ENCODE data around the gene PDCD1. TPM values are rescaled to one million over a fixed set of nuclear protein-coding genes. Genes with fewer than 3 reads are reported as not detected.
A peak's percentile ranks its signal among the peaks of the same experiment; 100 is the strongest.

PDCD1 gene
- total and polyA plus RNA-seq, 2 of the 13 experiments (the other 11 are each of a cell fraction or from before 2014, with no cell fraction given): 0.04 TPM; not detected in 1

DNA sequence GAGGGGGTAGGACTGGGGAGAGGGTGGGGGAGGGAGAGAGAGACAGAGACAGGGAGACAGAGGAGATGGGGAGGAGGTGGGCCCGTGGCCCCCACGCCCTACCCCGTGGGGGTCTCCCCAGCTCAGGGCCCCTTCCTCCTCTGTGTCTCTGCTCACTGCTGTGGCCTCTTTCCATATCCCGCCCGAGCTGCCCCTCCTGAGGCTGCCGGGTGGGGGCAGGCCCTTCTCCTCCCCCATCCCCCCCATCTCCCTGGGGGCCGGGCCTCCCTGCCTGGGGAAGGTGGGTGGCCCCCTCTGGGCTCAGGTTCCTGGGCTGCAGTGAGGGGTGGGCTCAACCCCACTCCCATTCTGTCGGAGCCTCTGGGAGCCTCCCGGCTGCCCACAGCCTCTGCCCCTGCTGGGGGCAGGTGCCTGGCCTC, 332 bp upstream of the PDCD1 start:
- Histone ChIP-seq H2AFZ (ENCODE audit: low read length) (no peak overlapping the region), H3K27me3 (ENCODE audit: control insufficient read depth in 1 of 2, insufficient read depth in 2 of 2, low read length in 2 of 2) (peaks cover 21 to 85% of the 10 kb centered on the region in 2 experiments), H3K4me1 (ENCODE audit: insufficient read depth, low read length) (peaks cover 14% of the 10 kb centered on the region), H3K4me2 (ENCODE audit: low read depth, low read length) (peak overlapping the region; percentile 30), H3K4me3 (replicated peaks in 1 of 3; ENCODE audit: insufficient read depth in 1 of 3, low read depth in 2 of 3, low read length in 3 of 3) (peak overlapping the region in 1 of 3 experiments; percentile 14; a peak in 1 of 6 replicates), H3K27ac (ENCODE audit: extremely low read length, insufficient read depth, low read length) (no peak overlapping the region), H3K79me2 (ENCODE audit: insufficient read depth, low read length) (no peaks in the 10 kb centered on the region), H3K9me3 (ENCODE audit: low read length) (no peaks in the 10 kb centered on the region), H3K9ac (ENCODE audit: insufficient read depth, low read depth, low read length) (no peak overlapping the region), H4K20me1 (ENCODE audit: insufficient read depth, low read length) (no peaks in the 10 kb centered on the region), H3K36me3 (replicated peaks in 1 of 2; ENCODE audit: control insufficient read depth in 1 of 2, insufficient read depth in 2 of 2, low read length in 2 of 2) (no peaks in the 10 kb centered on the region)
- FAIRE-seq (no peak), ATAC-seq (no peak), DNase-seq (ENCODE audit: low spot score) (no peak)
- intact Hi-C loops (cut with micrococcal nuclease; ENCODE audit: unreplicated experiment) (no loop called here), in situ Hi-C loops (cut with HindIII; ENCODE audit: extremely low pct_ligation_motif_present, low pct_unique_long_range_greater_than_20kb) (no loop called here)
- CTCF ChIA-PET (ENCODE audit: low intra/inter-chr PET ratio, low total read pairs): no interaction called here
- BruUV-seq (replicated peaks): no TSS peak
- POLR2A ChIA-PET: interaction anchor here (1.1 to 1.5 kb wide), 2 partner anchors 84 to 88 kb away, joined by 3 to 5 read pairs; no protein-coding TSS in a partner anchor
- 7% methylated on average over 7 of the region's 9 CpGs for whole genome bisulfite sequencing (ENCODE audit: low lambda C conversion rate)
- peak; percentile 60 for TF ChIP-seq HNRNPK (IDR thresholded peaks at IDR 0.05; ENCODE audit: low read depth, low read length, poor library complexity, severe bottlenecking)
- TF ChIP-seq PCBP1 (IDR thresholded peaks at IDR 0.05; ENCODE audit: borderline replicate concordance, low read depth, low read length): peak; percentile 69; the same call in 1 of the 2 replicates
- TF ChIP-seq, protein P1, sequence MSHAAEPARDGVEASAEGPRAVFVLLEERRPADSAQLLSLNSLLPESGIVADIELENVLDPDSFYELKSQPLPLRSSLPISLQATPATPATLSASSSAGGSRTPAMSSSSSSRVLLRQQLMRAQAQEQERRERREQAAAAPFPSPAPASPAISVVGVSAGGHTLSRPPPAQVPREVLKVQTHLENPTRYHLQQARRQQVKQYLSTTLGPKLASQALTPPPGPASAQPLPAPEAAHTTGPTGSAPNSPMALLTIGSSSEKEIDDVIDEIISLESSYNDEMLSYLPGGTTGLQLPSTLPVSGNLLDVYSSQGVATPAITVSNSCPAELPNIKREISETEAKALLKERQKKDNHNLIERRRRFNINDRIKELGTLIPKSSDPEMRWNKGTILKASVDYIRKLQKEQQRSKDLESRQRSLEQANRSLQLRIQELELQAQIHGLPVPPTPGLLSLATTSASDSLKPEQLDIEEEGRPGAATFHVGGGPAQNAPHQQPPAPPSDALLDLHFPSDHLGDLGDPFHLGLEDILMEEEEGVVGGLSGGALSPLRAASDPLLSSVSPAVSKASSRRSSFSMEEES (CRISPR knock-in tag; IDR thresholded peaks at IDR 0.05): no peak
- TF ChIP-seq, protein P2, sequence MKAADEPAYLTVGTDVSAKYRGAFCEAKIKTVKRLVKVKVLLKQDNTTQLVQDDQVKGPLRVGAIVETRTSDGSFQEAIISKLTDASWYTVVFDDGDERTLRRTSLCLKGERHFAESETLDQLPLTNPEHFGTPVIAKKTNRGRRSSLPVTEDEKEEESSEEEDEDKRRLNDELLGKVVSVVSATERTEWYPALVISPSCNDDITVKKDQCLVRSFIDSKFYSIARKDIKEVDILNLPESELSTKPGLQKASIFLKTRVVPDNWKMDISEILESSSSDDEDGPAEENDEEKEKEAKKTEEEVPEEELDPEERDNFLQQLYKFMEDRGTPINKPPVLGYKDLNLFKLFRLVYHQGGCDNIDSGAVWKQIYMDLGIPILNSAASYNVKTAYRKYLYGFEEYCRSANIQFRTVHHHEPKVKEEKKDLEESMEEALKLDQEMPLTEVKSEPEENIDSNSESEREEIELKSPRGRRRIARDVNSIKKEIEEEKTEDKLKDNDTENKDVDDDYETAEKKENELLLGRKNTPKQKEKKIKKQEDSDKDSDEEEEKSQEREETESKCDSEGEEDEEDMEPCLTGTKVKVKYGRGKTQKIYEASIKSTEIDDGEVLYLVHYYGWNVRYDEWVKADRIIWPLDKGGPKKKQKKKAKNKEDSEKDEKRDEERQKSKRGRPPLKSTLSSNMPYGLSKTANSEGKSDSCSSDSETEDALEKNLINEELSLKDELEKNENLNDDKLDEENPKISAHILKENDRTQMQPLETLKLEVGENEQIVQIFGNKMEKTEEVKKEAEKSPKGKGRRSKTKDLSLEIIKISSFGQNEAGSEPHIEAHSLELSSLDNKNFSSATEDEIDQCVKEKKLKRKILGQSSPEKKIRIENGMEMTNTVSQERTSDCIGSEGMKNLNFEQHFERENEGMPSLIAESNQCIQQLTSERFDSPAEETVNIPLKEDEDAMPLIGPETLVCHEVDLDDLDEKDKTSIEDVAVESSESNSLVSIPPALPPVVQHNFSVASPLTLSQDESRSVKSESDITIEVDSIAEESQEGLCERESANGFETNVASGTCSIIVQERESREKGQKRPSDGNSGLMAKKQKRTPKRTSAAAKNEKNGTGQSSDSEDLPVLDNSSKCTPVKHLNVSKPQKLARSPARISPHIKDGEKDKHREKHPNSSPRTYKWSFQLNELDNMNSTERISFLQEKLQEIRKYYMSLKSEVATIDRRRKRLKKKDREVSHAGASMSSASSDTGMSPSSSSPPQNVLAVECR (CRISPR knock-in tag; IDR thresholded peaks at IDR 0.05; ENCODE audit: borderline replicate concordance): 0 out of 2 replicates have a peak, but pooled peaks have one; percentile 13
- TF ChIP-seq ZNF7 (CRISPR knock-in tag; IDR thresholded peaks at IDR 0.05): no peak
- no peak for TF ChIP-seq THAP11 (CRISPR knock-in tag; IDR thresholded peaks at IDR 0.05)
- TF ChIP-seq, protein P3, sequence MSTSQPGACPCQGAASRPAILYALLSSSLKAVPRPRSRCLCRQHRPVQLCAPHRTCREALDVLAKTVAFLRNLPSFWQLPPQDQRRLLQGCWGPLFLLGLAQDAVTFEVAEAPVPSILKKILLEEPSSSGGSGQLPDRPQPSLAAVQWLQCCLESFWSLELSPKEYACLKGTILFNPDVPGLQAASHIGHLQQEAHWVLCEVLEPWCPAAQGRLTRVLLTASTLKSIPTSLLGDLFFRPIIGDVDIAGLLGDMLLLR (CRISPR knock-in tag; IDR thresholded peaks at IDR 0.05): peak; percentile 41; the same call in 1 of the 2 replicates
- TF ChIP-seq, protein P4, sequence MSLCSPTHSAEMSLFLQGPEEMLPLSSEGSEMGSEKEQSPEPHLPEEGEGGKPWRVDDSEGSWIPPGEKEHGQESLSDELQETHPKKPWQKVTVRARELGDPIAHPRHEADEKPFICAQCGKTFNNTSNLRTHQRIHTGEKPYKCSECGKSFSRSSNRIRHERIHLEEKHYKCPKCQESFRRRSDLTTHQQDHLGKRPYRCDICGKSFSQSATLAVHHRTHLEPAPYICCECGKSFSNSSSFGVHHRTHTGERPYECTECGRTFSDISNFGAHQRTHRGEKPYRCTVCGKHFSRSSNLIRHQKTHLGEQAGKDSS (CRISPR knock-in tag; IDR thresholded peaks at IDR 0.05; ENCODE audit: borderline replicate concordance, low read depth): 0 out of 2 replicates have a peak, but pooled peaks have one; percentile 25
- no peak for TF ChIP-seq ZNF382 (CRISPR knock-in tag; IDR thresholded peaks at IDR 0.05; ENCODE audit: borderline replicate concordance)
- TF ChIP-seq, protein P5, sequence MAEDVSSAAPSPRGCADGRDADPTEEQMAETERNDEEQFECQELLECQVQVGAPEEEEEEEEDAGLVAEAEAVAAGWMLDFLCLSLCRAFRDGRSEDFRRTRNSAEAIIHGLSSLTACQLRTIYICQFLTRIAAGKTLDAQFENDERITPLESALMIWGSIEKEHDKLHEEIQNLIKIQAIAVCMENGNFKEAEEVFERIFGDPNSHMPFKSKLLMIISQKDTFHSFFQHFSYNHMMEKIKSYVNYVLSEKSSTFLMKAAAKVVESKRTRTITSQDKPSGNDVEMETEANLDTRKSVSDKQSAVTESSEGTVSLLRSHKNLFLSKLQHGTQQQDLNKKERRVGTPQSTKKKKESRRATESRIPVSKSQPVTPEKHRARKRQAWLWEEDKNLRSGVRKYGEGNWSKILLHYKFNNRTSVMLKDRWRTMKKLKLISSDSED (CRISPR knock-in tag; IDR thresholded peaks at IDR 0.05): no peak
- TF ChIP-seq ZFX (CRISPR knock-in tag; IDR thresholded peaks at IDR 0.05; ENCODE audit: low read depth): no peak
- TF ChIP-seq, protein P6, sequence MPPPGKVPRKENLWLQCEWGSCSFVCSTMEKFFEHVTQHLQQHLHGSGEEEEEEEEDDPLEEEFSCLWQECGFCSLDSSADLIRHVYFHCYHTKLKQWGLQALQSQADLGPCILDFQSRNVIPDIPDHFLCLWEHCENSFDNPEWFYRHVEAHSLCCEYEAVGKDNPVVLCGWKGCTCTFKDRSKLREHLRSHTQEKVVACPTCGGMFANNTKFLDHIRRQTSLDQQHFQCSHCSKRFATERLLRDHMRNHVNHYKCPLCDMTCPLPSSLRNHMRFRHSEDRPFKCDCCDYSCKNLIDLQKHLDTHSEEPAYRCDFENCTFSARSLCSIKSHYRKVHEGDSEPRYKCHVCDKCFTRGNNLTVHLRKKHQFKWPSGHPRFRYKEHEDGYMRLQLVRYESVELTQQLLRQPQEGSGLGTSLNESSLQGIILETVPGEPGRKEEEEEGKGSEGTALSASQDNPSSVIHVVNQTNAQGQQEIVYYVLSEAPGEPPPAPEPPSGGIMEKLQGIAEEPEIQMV (CRISPR knock-in tag; IDR thresholded peaks at IDR 0.05; ENCODE audit: low read depth): no peak
- TF ChIP-seq PHF21A (CRISPR knock-in tag; IDR thresholded peaks at IDR 0.05): no peak
